Measurements from ENCODE around the gene HECTD3.

GRCh38 chr1:45059829-45060228 lies 48.7 kb upstream of the HECTD3 start:
- no peak for TF ChIP-seq CTCF (IDR thresholded peaks at IDR 0.05; ENCODE audit: insufficient read depth, low read length)
- TF ChIP-seq GABPA (IDR thresholded peaks at IDR 0.05; ENCODE audit: low read depth), result no peak
- no peak for TF ChIP-seq REST (IDR thresholded peaks at IDR 0.05; ENCODE audit: insufficient replicate concordance, low read depth)
- no peak for TF ChIP-seq POLR2AphosphoS5 (IDR thresholded peaks at IDR 0.05; ENCODE audit: low read depth)
